Prostate gland (tissue), 2 donors: ENCODE measurements around the gene PLXNB2.

Experiments used
- CTCF ChIP-seq, 4 experiments: fragments of 200-600 bp in 2 of 4; fragments of 450-650 bp in 2 of 4; sonication (generic) in 2 of 4; IDR thresholded peaks; 1 replicate in 3 of 4; 2 replicates in 1 of 4; pipeline ENCODE4 v1.5.1; 2016 to 2019; ENCODE audit warnings: antibody characterized with exemption in 4 of 4, mild to moderate bottlenecking in 2 of 4, moderate library complexity in 2 of 4
- POLR2A ChIP-seq: fragments of 450-650 bp; IDR thresholded peaks from one replicate; pipeline ENCODE4 v1.6.1; 2016; ENCODE audit warnings: antibody characterized with exemption, mild to moderate bottlenecking

- no peak for TF ChIP-seq CTCF (IDR thresholded peaks at IDR 0.05)
- no peak for TF ChIP-seq POLR2A
Observed at GRCh38 chr22:50285568-50286229, 21.7 kb downstream of the PLXNB2 start.
